NCI-H187 treated with DMSO at 0.1 percent for 48 hours (cell line): ENCODE measurements around the gene SLC2A4.
"Not testable (repeated sequence)": the region's sequence is repeated elsewhere in the genome, so short reads cannot be mapped to it uniquely, and the experiment has no call there.

Experiments used
- DNase-seq: peaks from one replicate; lab custom pipeline; 2025; lab: John Stamatoyannopoulos, UW

Gene SLC2A4

DNA sequence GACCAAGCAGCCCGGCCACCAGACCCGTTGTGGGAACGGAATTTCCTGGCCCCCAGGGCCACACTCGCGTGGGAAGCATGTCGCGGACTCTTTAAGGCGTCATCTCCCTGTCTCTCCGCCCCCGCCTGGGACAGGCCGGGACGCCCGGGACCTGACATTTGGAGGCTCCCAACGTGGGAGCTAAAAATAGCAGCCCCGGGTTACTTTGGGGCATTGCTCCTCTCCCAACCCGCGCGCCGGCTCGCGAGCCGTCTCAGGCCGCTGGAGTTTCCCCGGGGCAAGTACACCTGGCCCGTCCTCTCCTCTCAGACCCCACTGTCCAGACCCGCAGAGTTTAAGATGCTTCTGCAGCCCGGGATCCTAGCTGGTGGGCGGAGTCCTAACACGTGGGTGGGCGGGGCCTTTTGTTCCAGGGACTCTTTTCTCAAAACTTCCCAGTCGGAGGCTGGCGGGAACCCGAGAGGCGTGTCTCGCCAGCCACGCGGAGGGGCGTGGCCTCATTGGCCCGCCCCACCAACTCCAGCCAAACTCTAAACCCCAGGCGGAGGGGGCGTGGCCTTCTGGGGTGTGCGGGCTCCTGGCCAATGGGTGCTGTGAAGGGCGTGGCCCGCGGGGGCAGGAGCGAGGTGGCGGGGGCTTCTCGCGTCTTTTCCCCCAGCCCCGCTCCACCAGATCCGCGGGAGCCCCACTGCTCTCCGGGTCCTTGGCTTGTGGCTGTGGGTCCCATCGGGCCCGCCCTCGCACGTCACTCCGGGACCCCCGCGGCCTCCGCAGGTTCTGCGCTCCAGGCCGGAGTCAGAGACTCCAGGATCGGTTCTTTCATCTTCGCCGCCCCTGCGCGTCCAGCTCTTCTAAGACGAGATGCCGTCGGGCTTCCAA, at the start of gene SLC2A4:
TSS of gene SLC2A4 (plus strand) at position 645 of the 879 bp plus-strand sequence. CDS start at position 862, 217 bp downstream.
- DNase-seq: peak; percentile 61

GRCh38 chr17:7232114-7232513, 49.4 kb upstream of the SLC2A4 start:
- DNase-seq: no peak

- no peak for DNase-seq
Observed at GRCh38 chr17:7233701-7234082, 47.8 kb upstream of the SLC2A4 start.

DNA sequence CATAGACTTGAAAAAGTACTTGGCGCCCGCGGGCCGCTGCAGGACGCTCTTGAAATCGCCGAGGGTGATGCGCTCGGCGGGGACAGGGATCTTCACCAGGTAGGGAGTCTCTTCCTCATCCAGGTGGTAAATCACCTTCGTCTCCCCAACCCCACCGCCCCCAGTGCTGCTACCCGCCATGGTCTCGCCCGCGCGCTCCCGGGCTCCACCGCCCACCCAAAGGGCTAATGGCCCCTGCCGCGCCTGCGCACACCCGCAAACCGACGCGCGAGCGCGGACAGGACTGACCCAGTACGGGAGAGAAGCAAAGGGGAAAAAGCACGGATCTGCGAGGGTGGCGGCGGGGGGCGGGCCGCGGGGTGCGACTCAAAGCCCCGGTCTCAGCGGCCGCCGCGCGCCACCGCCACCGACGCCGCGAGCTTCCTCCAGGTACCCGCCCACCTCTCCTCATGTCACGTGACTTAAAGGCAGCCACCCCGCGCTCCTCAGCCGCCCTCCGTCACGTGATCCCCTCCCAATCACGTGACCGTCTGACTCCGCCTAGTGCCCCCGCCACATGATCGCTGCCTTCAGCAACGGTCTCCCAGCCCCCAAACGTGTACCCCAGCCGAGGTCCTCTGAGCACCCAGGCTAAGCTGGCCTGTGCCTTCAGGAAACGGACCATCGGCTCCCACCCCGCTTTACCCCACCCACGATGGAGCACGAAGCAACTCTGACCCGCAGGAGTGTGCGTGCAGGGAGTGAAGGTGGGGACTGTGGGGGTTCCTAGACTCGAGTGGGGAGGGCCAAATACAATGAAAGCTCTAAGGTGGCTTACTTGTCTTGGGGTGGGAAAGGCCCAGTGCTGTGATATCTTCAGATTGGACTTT, 47.2 kb upstream of the SLC2A4 start, which contains the start of gene DVL2:
TSS of gene DVL2 (minus strand) at position 435 of the 869 bp plus-strand sequence. CDS start at position 180, 255 bp downstream.
- peak; percentile 62 for DNase-seq

DNA sequence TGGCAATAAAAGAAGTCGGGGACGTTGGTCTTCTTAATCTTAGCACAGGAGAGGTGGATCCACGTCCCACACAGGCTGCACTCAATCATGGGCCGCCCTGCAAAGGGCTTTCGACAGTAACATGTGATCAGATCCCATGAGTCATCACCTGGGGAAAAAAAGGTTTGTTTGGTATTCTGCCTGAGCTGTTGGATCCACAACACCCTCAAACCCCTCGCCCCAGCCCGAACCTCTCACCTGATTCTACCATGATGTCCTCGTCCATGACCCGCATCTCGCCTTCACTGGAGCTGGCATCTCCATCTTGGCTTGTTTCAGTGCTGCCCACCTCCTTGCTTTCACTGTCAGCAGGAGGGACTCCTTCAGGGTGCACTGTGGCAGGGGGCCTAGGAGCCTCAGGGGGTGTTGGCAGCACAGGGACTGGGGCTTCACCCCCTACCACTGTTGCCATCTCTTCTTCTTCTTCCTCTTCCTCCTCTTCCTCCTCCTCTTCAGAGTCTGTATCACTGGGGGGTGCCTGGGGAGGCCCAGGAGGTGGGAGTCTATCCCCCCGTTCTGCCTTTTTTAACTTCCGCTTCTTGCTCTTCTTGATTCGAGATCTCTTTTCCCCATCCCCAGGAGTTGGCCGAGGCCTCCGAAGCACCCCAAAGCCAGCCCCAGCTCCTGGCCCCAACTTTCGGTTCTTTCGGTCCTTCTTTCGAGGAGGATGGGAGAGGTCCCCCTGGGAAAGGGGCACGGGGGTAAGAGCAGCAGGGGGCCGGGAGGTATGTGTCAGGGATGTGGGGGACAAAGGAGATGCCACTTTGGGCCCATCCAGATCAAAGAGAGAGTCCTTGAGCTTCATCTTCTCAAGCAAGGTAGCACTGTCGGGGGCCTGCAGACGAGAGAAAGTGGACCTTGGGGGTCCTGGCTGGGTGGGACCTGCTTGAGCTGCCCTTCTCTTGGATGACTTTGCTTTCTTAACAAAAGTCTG, 45.5 kb upstream of the SLC2A4 start:
- no peak for DNase-seq

DNA sequence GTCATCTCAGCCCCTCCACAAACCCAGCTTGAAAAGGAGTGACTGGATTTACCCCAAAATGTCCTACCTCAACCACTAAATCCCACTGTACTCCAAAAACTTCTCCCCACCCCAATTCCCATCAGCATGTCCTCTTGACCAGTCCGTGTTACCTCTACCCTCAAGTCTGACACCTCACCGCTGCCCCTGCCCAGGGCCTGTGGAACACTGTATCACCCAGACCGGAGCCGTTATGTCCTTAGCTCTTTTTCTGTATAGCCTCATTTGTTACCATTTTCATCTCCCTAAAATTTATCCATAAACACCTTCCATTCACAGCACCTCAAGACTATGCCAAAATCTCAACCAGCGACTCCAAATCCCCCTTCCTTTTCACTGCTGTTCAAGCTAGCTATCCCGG, 44.7 kb upstream of the SLC2A4 start:
- DNase-seq: no peak

- DNase-seq: no peak
Observed at GRCh38 chr17:7237266-7237760, 44.2 kb upstream of the SLC2A4 start.

DNA sequence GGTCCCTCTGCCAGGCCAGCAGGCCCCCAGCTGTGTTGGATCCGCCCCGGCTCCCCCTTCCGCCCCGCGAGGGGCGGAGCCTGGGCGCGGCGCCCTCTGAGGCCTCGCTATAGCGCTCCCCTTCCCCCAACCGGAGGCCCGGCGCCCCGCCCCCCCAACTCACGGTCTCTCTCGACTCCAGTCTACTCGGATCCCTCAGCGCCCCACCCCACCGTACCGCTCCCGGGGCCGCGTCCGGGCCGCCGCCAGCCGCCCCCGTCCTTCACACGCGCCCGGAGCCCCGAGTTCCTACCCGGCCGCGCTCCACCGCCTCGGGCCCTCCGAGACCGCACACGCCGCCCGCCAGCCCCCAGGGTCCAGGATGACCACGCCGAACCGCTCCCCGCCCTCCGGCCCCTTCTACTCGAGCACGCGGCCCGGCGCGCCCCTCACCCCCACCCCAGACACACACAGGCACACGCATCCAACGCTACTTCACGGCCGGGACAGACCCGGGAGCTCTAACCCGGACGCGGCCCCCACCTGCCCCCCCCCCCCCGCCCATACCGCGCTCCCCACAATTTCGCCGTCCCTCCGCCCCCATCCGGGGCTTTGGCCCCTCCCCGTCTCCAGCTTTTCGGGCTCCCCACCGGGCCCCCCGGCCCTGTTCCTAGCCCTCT, 43.6 kb upstream of the SLC2A4 start:
- DNase-seq: no peak

- no peak for DNase-seq
Observed at GRCh38 chr17:7238420-7239090, 43.0 kb upstream of the SLC2A4 start.

GRCh38 chr17:7239091-7240027, 42.2 kb upstream of the SLC2A4 start, which contains the start of gene PHF23:
Gene PHF23 (minus strand): TSS chr17:7239457. CDS start chr17:7239279, 178 bp downstream.
- peak; percentile 93 for DNase-seq

DNA sequence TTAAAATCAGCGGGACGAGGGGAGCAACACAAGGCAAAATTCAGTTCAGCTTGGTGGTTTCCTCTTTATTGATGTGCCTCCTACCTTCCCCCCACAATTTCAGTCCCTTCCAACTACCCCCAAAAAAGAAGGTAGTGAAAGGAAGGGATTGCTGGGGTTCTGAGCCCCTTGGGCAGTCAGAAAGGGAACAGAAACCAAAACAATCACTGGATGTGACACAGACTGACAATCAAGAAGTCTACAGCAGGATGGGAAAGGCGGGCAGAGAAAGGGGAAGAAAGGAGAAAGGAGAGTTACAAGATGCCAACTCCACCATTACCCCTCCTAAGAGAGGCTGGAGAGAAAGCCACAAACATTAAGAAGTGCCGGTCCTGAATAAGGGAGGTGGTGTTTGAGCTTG, 41.1 kb upstream of the SLC2A4 start:
- DNase-seq: no peak

DNA sequence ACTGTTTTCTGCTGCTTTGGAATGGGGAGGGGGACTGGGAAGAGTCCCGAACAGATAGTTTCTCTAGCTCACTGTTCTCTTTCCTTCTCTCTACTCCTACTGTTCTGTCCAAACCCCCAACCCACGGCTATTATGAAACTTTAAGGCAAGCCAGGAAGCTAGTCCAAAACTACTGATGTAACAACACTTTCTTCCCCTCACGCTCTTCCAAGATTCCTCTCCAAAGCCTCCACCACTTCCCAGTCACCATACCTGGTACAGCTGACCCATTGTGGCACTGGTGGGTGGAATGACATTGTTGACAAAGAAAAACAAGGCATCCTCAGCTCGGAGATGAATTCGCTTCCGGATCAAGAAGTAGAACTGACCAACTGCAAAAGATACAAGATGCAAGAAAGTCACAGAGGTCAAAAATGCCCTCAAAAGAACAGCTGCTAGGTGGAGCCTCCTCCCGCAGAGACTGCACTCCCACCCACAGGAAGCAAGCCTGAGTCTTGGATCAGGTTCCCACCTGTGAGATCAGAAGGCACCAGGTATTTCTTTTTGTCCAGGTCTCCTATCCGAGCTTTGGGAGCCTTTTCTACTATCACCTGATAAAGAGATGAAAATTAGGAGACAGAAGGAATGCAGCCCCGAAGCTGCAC, 40.3 kb upstream of the SLC2A4 start:
- DNase-seq: no peak

- DNase-seq: no peak
Observed at GRCh38 chr17:7241783-7242716, 39.5 kb upstream of the SLC2A4 start, which contains the start of gene GABARAP. Gene GABARAP (minus strand): TSS chr17:7242449. CDS start chr17:7242330, 119 bp downstream.

DNA sequence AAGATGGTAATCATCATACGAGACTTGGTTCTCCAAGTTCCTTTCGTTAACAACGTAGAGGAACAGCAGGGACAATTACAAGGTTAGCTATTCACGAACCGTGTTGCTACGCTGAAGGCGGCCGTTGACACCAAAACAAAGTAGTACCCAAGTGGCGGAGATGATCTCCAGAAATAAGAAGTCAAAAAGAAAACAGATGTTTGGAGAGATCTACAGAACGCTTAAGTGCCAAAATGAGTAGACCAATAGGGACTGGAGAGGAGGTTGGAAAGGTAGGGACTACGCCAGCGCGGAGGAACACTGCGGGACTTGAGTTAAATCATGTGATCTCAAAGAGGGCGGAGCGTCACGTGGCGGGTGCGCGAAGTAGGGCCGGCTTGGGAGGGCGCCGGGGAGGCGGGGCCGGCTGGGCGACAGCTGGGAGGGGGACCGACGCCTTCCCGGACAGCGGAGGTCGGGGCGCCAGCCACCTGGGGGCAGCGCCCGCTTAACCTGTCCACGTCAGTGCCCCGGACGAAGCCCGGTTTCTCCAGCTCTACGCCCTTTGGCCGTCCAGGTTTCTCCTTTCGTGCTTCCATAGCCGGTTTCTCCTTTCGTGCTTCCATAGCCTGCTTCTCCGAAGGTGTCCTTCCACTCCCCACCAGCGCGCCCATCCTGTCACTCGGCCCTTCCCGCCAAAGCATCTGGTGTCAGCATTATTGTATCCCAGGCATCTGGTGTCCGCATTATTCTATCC, 38.6 kb upstream of the SLC2A4 start:
- DNase-seq: no peak

- no peak for DNase-seq
Observed at GRCh38 chr17:7243453-7243729, 38.1 kb upstream of the SLC2A4 start.

- not testable (repeated sequence) for DNase-seq
Observed at GRCh38 chr17:7243838-7244237, 37.7 kb upstream of the SLC2A4 start.

DNA sequence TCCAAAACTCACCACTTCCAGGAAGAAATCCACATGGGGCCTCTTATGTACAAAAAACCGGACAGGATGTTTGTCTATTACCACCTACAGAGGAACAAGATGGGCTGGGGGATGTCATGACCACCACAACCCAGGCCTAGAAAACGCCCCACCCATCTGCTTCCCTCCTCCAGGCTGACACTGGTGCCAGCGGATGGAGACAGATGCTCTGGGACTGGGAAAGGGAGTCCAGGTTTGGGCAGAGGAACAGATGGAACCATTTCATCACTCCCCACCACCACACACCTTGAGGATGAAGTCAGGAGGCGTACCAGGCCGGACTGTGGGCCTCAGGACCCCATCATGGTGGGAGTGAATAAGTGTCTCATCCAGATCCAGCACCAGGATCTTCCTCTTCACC, 34.7 kb upstream of the SLC2A4 start:
- DNase-seq: no peak
